Measurements from ENCODE around the gene ANXA10.
"Not testable (repeated sequence)": the region's sequence is repeated elsewhere in the genome, so short reads cannot be mapped to it uniquely, and the experiment has no call there.

ANXA10 gene

DNA sequence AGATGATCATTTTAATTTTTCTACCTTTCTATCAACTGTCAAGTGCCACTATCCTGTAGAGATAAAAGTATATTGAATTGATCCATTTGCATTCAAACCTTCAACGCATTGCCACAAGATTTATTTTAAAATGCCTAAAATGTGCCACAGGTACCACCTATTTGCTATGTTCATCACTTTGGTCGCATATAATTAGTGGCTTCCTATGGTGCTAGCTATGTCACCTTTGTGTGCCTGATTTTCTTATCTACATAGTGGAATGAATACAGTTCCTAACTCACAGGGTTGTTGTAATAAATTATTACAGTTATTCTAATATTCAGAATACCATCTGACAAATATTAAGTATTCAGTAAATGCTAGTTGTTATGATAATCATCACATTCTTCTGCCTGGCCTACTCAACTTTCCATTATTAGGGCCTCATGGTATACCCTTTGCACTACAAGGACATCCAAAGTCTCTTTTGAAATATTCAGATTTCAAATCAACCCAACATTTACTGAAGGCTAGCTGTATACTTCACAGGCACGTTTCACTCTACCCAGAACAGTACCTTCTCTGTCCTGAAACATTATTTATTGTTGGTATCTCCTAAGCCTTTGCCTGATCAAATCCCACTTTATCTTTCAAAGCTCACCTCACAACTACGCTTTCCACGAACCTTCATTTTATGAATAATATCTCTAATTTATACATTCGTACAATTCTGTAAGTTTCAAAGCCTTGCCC lies 62.4 kb downstream of the ANXA10 start:
- no peak for DNase-seq (ENCODE audit: low read depth in 2 of 2)

DNA sequence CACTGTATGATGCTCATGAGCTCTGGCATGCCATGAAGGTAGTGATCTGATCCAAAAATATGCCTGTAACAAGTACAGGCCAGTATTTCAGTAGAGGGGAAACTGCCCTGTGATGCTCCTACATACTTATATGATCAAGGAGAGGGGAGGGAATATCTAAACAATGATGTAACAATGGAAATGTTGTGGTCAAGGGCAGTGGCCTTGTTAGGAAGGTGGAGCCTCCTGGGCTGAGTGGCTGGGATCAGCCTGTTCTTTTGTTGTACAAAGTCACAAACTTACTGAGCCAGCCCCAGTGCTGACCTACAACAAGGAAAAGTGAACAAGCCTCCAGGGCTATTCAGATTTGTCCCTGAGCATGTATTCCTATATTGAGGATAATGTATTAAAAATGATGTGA lies 70.3 kb downstream of the ANXA10 start:
- DNase-seq (ENCODE audit: low read depth in 2 of 2) = no peak

DNA sequence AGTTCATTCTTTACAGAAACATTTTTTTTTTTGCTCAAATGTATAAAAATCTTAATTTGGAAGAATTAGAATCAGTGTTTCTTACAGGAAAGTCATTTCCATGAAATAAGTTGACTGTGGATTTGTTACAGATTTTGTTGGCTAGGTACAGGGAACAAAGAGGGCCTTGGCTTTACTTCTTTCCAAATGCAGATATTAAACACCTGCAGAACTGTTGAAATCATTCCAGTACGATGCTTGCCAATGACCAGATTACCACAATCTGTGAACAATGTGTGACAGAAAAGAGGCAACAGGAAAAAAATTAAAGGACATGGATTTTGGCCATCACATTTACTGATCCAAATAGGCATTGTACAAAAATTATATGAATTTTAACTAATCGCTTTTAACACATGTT lies 70.8 kb downstream of the ANXA10 start:
- DNase-seq (ENCODE audit: low read depth in 2 of 2) = no peak

DNA sequence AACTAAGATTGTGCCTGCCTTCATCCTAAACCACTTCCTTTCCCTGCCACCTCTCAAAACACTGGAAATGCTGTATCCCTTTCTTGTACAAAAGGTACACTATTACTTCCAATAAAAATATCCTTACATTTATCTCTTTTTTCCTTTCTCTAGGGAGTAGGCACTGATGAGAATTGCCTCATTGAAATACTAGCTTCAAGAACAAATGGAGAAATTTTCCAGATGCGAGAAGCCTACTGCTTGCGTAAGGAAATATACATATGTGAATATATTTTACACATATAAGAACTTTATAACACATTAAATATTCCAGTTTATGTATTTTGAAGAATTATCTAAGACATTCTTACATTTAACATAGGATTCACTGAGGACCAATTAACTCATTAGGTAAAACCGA lies 71.7 kb downstream of the ANXA10 start:
- no peak for DNase-seq (ENCODE audit: low read depth in 2 of 2)

DNA sequence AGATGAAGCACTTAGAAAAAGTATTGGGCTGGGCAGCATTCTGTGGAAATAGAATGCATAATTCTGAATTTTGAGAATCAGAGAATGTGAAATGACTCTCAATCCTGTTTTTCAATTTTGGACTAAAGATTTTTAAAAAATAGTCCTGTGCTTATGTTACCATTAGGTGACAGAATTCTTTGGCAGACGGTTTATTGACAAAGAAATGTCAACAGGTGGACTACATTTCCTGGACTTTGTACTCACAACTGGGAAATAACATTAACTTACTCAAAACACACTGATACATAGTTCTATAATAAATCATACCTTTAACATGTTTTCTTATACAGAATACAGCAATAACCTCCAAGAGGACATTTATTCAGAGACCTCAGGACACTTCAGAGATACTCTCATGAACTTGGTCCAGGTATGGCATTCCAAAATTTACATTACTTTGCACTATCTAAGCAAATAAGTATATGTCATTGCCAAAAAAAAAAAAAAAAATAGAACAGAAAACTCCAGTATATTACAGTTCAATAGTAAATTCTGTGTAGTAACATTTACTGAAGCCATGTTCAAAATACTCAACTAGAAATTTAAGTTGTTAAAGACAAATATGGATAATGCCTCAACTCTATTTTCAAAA lies 72.7 kb downstream of the ANXA10 start:
- no peak for DNase-seq (ENCODE audit: low read depth in 2 of 2)

DNA sequence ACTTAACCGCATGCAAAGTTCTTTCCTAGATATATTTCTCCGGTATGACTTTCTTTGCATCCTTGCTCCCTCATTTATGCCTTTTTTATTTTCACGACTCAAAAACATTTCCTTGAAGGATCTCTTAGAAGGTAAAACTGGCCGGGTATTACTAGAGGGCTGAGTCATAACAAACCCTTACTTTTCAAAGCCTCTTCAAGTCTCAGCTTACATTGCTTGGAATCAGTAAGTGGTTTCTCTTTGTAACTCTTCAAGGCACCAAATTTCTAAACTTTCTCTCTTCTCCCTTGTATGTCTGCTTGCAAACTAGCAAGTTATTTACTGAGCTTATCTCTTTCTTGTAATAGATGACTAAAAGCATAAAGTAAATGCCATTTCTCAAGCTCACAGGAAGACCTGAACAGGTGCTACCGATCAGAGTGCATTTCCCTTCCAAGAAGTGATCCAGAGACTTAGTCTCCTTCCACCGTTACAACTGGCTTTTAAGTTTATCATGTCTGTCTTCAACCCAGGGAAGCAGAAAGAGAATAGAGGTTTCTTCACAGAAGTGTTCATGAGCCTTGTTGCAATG lies 75.5 kb downstream of the ANXA10 start:
- DNase-seq (ENCODE audit: low read depth in 2 of 2) = no peak

DNA sequence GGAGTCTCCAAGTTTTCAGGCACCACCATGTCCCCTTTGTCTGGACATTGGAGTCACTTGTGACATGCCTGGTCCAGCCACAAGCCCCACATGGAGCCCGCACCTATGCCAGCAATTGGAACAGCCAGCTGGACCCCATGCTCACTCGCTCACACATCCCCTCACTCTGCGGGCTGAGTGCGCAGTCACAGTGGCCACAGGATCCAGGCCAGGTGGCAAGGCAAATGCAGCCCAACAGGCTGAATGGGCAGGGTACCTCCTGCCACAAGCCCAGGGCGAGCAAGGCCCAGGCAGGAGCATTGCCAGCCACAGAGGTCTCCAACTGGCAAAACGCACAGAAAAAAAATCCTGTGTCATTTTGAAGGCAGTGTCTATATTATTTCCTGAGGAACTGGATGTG lies 82.0 kb downstream of the ANXA10 start:
- no peak for DNase-seq (ENCODE audit: low read depth in 2 of 2)

DNA sequence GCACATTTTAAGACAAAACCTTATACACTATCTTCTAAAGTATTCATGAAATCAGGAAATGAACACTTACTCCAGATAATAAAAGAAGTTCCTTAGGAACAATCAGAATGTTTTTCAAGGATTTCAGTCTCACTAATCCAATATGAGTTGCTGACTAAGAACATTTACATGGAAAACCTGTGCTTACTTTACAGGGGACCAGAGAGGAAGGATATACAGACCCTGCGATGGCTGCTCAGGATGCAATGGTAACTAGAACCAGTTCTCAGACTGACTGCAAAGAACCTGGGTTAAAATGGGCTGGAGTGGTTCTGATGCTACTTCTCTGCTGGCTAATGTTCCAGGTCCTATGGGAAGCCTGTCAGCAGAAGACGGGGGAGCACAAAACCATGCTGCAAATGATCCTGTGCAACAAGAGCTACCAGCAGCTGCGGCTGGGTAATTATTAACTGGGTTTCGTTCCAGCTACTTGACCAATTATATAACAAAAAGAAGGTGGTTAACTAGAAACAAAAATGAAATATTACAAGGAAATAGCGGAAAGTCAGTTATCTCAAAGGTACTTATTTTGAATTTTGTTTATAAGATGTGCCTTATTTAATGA lies 85.3 kb downstream of the ANXA10 start:
- no peak for DNase-seq (ENCODE audit: low read depth in 2 of 2)

DNA sequence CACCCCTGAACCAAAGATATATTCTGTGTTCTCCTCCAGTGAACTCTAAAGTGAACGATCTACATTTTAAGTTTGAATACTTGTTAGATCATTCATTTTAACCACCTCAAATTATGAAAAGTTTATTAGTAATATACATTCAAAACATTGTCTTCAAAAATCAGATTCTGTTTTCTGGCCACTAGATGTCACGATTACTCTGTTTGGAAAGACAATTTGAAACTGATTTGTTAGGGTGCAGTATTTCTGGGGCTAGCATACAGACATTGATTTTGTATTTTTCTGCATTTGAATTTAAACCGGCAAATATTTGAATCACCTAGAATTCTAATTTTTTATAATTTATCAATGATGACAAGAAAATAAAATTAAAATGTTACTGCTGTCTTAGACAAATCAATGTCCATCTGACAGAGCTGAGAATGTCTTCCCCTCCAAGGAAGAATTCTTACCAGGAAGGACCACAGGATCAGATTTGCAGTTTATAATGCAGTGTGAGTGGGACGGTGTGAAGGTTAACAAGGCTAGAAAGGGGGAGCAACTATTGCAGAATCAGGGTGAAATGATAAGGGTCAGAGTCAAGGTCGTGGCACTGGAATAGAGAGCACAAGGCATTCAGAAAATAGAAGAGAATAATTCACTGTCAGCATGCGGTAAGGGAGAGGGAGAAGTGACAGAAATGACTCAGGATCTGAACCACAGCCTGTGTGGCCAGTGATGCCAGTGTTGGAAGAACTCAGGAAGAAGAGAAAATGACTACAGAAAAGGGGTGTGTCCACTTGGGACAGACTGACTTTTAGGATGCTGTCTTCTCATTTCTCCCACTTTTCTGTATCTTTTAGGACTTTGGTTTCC lies 91.6 kb downstream of the ANXA10 start:
- no peak for DNase-seq (ENCODE audit: low read depth in 2 of 2)

DNA sequence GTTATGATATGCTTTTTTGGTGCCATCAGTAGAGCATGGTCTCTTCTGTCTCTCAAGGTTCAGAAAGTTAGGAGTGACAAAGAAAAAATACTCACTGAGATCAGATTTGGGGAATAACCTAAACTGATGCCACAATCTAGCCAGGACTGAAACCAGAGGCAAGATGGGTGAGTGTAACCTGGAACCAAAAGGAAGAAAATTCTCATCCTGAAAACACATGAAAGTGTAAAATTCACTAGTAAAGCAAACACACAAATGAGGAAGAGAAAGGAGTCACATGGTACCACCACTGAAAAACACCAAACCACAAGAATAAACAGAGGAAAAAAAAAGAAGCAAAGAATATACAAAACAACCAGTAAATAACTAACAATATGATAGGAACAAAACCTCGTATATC lies 96.4 kb downstream of the ANXA10 start:
- DNase-seq (ENCODE audit: low read depth in 2 of 2) = no peak

DNA sequence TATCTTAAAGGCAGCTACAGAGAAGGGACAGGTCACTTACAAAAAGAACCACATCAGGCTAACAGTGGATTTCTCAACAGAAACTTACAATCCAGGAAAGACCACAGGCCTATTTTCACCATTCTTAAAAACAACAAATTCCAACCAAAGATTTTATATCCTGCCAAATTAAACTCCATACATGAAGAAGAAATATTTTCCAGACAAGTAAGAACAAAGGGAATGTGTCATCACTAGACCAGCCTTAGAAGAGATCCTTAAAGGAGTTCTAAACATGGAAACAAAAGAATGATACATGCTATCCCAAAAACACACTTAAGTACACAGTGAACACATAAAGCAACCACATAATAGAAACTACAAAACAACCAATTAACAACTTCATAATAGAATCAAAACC lies 105.6 kb downstream of the ANXA10 start:
- no peak for DNase-seq (ENCODE audit: low read depth in 2 of 2)

DNA sequence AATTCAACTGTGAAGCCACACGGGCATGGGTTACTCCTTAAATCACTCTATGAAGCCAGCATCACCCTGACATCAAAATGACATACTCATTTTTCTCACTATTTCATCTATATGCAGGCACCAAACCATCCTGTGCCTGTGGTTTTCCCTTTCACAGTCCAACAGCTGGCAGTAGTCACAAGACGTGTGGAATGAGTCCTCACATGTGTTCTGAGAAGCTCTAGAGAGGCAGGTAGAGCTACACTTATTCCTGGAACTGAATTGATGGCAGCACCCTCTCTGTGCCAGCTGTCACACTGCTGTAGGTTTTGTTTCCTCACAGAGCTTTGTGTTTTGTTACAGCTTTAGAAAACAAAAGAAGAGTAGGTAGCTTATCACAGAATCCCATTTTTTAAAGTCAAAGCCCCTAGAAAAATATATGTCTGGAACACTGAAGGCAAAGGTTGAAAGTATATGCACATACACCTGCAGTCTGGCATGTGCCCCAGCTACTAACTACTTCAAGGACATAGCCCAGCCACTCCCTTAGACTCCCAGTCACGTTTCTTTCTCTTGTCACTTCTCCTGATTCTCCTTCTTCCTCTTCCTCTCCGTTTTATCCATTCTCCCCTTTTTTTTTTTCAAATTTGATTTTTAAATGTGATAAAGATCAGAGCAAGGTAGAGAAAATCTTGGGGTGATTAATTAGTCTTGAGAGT lies 107.1 kb downstream of the ANXA10 start:
- DNase-seq (ENCODE audit: low read depth in 2 of 2) = no peak

DNA sequence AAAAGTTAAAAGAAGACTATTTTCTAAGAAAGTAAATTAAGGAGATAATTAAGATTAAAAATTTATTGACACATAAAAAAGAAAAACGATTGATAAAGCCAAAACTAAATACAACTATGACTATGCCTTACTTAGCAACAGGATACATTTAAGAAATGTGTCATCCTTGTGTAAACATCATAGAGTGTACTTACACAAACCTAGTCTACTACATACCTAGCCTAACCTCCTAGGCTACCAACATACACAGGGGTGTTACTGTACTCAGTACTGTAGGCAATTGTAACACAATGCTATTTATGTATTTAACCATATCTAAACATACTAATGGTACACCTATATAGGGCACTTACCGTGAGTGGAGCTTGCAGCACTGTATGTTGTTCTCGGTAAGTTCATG lies 108.3 kb downstream of the ANXA10 start:
- no peak for DNase-seq (ENCODE audit: low read depth in 2 of 2)

DNA sequence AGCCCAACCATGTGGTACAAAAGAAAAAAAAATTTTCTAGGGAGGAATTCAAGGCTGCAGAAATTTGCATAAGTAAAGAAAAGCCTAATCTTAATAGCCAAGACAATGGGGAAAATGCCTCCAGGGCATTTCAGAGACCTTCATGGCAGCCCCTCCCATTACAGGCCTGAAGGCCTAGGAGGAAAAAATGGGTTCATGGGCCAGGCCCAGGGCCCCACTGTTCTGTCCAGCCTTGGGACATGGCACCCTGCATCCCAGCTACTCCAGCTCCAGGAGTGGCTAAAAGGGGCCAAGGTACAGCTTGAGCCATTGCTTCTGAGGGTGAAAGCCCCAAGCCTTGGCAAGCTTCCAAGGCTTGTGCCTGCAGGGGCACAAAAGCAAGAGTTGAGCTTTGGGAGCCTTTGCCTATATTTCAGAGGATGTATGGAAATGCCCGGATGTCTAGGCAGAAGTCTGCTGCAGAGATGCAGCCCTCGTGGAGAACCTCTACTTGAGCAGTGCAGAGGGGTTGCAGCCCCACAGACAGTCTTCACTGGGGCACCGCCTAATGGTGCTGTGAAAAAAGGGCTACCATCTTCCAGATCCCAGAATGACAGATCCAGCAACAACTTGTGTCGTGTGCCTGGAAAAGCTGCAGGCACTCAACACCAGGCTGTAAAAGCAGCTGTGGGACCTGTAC lies 111.0 kb downstream of the ANXA10 start:
- no peak for DNase-seq (ENCODE audit: low read depth in 2 of 2)

DNA sequence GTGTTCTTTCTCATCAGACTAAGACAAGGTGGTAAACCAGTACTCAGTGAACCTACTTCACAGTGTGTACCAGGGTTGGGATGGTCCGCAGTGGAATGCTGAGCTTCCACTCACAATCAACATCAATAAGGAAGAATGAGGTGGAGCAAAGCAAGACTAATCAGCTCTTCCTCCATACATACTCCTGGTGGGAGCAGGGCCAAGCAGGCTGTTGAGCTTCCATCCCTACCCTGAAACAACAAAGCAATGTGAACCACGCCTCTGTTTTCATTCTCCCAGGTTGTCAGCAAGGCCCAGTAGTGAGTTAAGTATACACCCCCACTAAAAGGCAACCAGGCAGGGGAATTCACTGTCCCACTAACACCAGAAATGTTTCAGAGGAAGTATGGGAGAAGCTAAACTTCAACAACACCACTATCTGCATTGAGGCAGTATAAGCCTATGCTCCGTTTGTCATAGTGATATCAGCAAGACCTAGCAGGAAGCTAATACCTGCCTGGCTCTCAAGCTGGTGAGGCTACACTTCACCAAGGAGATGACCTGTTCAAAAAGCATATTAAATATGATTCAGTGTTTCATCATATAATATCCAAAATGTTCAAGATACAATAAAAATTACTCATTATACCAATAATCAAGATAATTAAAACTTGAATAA lies 116.7 kb downstream of the ANXA10 start:
- DNase-seq (ENCODE audit: low read depth in 2 of 2) = no peak

DNA sequence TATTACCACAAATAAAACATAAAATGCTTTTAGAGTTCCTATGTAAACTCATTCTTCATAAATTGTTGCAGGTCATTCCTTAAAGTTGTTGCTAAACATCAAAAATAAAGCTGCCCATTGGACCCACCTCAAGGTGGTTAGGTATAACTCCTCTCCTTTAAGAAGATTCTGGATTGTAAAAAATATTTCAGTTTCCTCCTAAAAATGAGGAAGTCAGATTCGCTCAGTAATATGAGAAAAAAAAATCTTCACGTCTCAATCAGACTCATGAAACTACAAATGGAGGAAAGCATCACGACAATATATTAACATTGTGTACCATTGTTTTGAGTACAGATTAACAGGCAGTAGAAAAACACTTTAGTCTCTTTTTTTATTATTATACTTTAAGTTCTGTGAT lies 120.3 kb downstream of the ANXA10 start:
- no peak for DNase-seq (ENCODE audit: low read depth in 2 of 2)

DNA sequence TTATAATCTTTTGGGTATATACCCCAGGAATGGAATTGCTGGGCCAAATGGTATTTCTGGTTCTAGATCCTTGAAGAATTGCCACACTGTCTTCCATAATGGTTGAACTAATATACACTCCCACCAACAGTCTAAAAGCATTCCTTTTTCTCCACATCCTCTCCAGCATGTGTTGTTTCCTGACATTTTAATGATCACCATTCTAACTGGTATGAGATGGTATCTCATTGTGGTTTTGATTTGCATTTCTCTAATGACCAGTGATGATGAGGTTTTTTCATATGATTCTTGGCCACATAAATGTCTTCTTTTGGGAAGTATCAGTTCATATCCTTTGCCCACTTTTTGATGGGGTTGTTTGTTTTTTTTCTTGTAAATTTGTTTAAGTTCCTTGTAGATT lies 121.2 kb downstream of the ANXA10 start:
- not testable (repeated sequence) for DNase-seq (ENCODE audit: low read depth in 2 of 2)

DNA sequence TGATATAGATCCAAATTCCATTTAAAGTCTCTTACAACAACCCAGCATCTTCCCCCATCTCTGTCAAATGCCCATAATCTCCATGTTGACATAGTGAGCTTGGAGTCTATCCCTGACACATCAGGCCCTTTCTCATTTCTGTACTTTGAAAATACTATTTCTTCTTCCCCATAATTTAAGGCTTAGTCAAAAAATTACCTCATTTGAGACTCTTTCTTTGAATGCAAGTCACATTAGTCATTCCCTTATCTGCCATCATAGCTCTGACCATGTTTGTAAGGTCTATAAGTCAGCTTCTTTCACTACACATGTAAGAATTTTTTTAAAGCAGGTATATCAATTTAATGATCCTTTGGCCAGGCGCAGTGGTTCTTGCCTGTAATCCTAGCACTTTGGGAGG lies 126.3 kb downstream of the ANXA10 start:
- DNase-seq (ENCODE audit: low read depth in 2 of 2) = no peak

DNA sequence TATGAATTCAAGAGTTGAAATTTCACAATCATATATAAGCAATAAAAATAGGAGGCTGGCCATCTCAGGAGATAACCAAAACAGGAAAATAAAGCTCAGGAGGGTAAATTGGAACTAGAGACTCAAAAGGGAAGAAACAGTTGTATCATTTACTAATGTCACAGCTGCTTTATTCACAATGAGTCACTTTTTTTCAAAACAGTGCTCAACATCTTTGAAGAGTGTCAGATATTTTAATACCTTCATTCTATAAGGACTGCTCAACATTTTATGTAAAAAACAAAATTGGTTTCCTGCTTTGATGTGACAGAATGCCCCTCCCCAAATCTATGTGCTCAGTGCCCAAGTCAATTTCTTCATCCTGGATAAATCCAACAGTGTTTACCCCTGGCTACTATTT lies 128.6 kb downstream of the ANXA10 start:
- no peak for DNase-seq (ENCODE audit: low read depth in 2 of 2)

DNA sequence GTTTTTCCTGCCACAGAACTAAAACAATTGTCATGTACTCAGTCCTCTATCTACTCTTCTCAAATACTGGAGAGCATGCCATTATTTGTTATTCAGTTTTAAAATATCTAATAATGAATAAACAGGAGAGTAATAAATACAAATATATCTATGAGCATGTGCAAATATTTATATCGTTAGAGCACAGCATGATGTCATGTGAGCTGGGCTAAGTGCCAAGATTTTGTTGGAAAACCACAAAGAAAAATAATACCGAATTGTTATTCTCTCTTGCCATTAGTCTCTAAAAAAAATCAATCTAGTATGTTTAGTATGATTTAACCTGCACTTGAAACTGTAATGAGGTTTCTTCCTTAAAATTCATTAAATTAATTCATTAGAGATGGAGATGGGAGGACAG lies 129.0 kb downstream of the ANXA10 start:
- DNase-seq (ENCODE audit: low read depth in 2 of 2) = no peak

Data from stimulated activated CD4-positive, alpha-beta T cell treated with anti-CD3 and anti-CD28 coated beads, Interleukin-15, amount 100 ng/mL, for 48 hours (primary cell).